Endothelial cell of umbilical vein (primary cell): ENCODE data around the gene DNAI2. TPM values are rescaled to one million over a fixed set of nuclear protein-coding genes. Genes with fewer than 3 reads are reported as not detected.

Source experiments
- BruUV-seq: library from RNA; stranded (reverse); fragments of 400-500 nt; replicated peaks from 2 replicates; lab custom pipeline; 2021; lab: Mats Ljungman, UMichigan
- CTCF ChIA-PET: fragments of 300-600, 350-600 bp; sonication (Branson Sonifier 250); formaldehyde crosslinking; loops from one replicate; lab custom pipeline; 2021; ENCODE audit warnings: antibody characterized with exemption, inconsistent platforms; lab: Charles Lee
- POLR2A ChIA-PET: fragments of 300-600, 350-600 bp; sonication (Branson Sonifier 250); formaldehyde crosslinking; loops from one replicate; lab custom pipeline; 2021; ENCODE audit warnings: antibody characterized with exemption, inconsistent platforms; lab: Charles Lee
- DNase-seq: peaks from one replicate; pipeline ENCODE4 v3.0.0-alpha.2; 2011; ENCODE audit warnings: low read depth, low spot score
- FAIRE-seq: peaks from 2 replicates; lab custom pipeline; 2011; peaks lifted over from hg19 to GRCh38; lab: Jason Lieb, UNC
- H2AFZ ChIP-seq: 2 replicates; pipeline ENCODE4 v1.6.0; 2012; ENCODE audit warnings: low read depth, low read length, control low read depth, inconsistent platforms
- H3K27ac ChIP-seq: 2 replicates; pipeline ENCODE4 v1.5.1; 2011; ENCODE audit warnings: low read depth, mild to moderate bottlenecking, control low read depth, low read length, moderate library complexity; ENCODE audit not compliant: insufficient read depth
- H3K27me3 ChIP-seq, 2 experiments: 2 replicates each; pipeline versions ENCODE4 v1.6.0 to v1.6.1; 2011; ENCODE audit warnings: low read length in 2 of 2, mixed read lengths in 1 of 2; ENCODE audit not compliant: control insufficient read depth in 2 of 2, insufficient read depth in 2 of 2
- H3K36me3 ChIP-seq, 2 experiments: 2 replicates in 1 of 2; 3 replicates in 1 of 2; pipeline ENCODE4 v1.5.1; 2011; ENCODE audit warnings: low read length in 2 of 2, mild to moderate bottlenecking in 1 of 2, moderate library complexity in 1 of 2; ENCODE audit not compliant: control insufficient read depth in 2 of 2, insufficient read depth in 2 of 2; ENCODE audit errors: extremely low read depth in 1 of 2
- H3K4me1 ChIP-seq: 3 replicates; pipeline ENCODE4 v1.5.1; 2011; ENCODE audit warnings: mild to moderate bottlenecking, low read length; ENCODE audit not compliant: control insufficient read depth, insufficient read depth; ENCODE audit errors: extremely low read depth
- H3K4me2 ChIP-seq: 2 replicates; pipeline ENCODE4 v1.6.1; 2011; ENCODE audit warnings: low read length, control low read depth, mixed read lengths; ENCODE audit not compliant: insufficient read depth
- H3K4me3 ChIP-seq, 3 experiments: fragments of 200-600 bp in 1 of 3; sonication (generic), shearing (Covaris generic) in 1 of 3; replicated peaks in 1 of 3; 2 replicates each; pipeline ENCODE4 v1.5.1; 2011 to 2016; ENCODE audit warnings: control low read depth in 3 of 3, low read length in 3 of 3, mild to moderate bottlenecking in 2 of 3, inconsistent platforms in 1 of 3, low read depth in 1 of 3, moderate library complexity in 1 of 3; ENCODE audit not compliant: insufficient read depth in 1 of 3
- H3K79me2 ChIP-seq: 2 replicates; pipeline ENCODE4 v1.6.0; 2012; ENCODE audit warnings: low read length, inconsistent platforms; ENCODE audit not compliant: control insufficient read depth, insufficient read depth
- H3K9ac ChIP-seq: replicated peaks from 2 replicates; pipeline ENCODE3; 2011; ENCODE audit warnings: low read length, control low read depth; ENCODE audit not compliant: insufficient read depth; ENCODE audit errors: extremely low read depth
- H3K9me1 ChIP-seq: replicated peaks from 3 replicates; pipeline ENCODE4 v1.6.0; 2011; ENCODE audit warnings: mild to moderate bottlenecking, low read length; ENCODE audit not compliant: control insufficient read depth, insufficient read depth; ENCODE audit errors: extremely low read depth
- H3K9me3 ChIP-seq: replicated peaks from 2 replicates; pipeline ENCODE4 v1.5.1; 2012; ENCODE audit warnings: low read length, inconsistent platforms; ENCODE audit not compliant: control insufficient read depth, insufficient read depth
- H4K20me1 ChIP-seq: replicated peaks from 2 replicates; pipeline ENCODE3; 2011; ENCODE audit warnings: mild to moderate bottlenecking, low read length; ENCODE audit not compliant: control insufficient read depth, insufficient read depth; ENCODE audit errors: extremely low read depth
- CTCF ChIP-seq, 2 donors: IDR thresholded peaks; 1 replicate in 1 of 2; 2 replicates in 1 of 2; pipeline ENCODE4 v1.5.1; 2011; ENCODE audit warnings: low read length in 2 of 2, mild to moderate bottlenecking in 2 of 2, moderate library complexity in 2 of 2, control low read depth in 1 of 2, inconsistent platforms in 1 of 2, low read depth in 1 of 2; ENCODE audit not compliant: insufficient read depth in 1 of 2; ENCODE audit errors: extremely low read depth in 1 of 2
- EZH2 ChIP-seq: IDR thresholded peaks from 2 replicates; pipeline ENCODE4 v1.6.1; 2012; ENCODE audit warnings: borderline replicate concordance, low read depth, mild to moderate bottlenecking, moderate library complexity, low read length, inconsistent platforms; ENCODE audit not compliant: severe bottlenecking
- FOS ChIP-seq: IDR thresholded peaks from 2 replicates; pipeline ENCODE4 v1.6.1; 2011; ENCODE audit warnings: mild to moderate bottlenecking, low read length, moderate library complexity, borderline replicate concordance; ENCODE audit not compliant: insufficient read depth
- GATA2 ChIP-seq: IDR thresholded peaks from 2 replicates; pipeline ENCODE4 v1.7.0; 2011; ENCODE audit warnings: low read depth, mild to moderate bottlenecking, moderate library complexity, mixed read lengths, low read length; ENCODE audit not compliant: insufficient read length, insufficient read depth
- JUN ChIP-seq: IDR thresholded peaks from 2 replicates; pipeline ENCODE4 v1.6.1; 2011; ENCODE audit warnings: borderline replicate concordance, low read depth; ENCODE audit not compliant: insufficient read length, insufficient read depth
- MAX ChIP-seq: IDR thresholded peaks from 2 replicates; pipeline ENCODE4 v1.6.1; 2011; ENCODE audit not compliant: insufficient read depth, insufficient read length
- MYC ChIP-seq: IDR thresholded peaks from one replicate; pipeline ENCODE4 v1.6.1; 2011; ENCODE audit warnings: mild to moderate bottlenecking, low read depth, low read length
- POLR2A ChIP-seq: IDR thresholded peaks from 2 replicates; pipeline ENCODE4 v1.6.1; 2012; ENCODE audit warnings: low read depth, mild to moderate bottlenecking, control low read depth, low read length
- POLR2AphosphoS5 ChIP-seq: IDR thresholded peaks from 2 replicates; pipeline ENCODE4 v1.6.1; 2012; ENCODE audit warnings: low read depth, mild to moderate bottlenecking, control low read depth, low read length, moderate library complexity; ENCODE audit not compliant: insufficient read depth
- dilution Hi-C: fragments of 300-500 bp; cut with MboI; formaldehyde crosslinking; loops from one replicate; pipeline ENCODE4 v1.15.0; 2019; ENCODE audit warnings: low sequenced_read_pairs; ENCODE audit not compliant: extremely low pct_ligation_motif_present
- intact Hi-C: fragments of 100-400 bp; cut with micrococcal nuclease; formaldehyde crosslinking; loops from one replicate; pipeline ENCODE4 v1.10.0; 2022
- polyA plus RNA-seq, 4 experiments: library from polyadenylated mRNA; depleted of rRNA in 3 of 4; stranded (reverse) in 3 of 4; unstranded in 1 of 4; fragments of >200 nt; gene quantifications; 2 replicates each; pipeline versions ENCODE4 v1.2.1 to v1.2.3, GENCODE V29; 2011 to 2012; ENCODE audit warnings: missing spikeins in 1 of 4
- total RNA-seq: library from RNA; stranded (reverse); gene quantifications from 2 replicates; pipeline ENCODE4 v1.2.3, GENCODE V29; 2021

The DNAI2 gene
- total and polyA plus RNA-seq, 2 donors (not counting 3 experiments of a cell fraction or from before 2014, with no cell fraction given) = not detected

GRCh38 chr17:74235040-74235581 is 38.9 kb upstream of the DNAI2 start:
- Histone ChIP-seq H3K4me3 (no peak overlapping the region), H3K27ac (no peak overlapping the region), H3K4me2 (no peak overlapping the region), H4K20me1 (no peaks in the 10 kb centered on the region), H3K27me3 (no peaks in the 10 kb centered on the region), H3K9ac (no peak overlapping the region), H3K36me3 (no peaks in the 10 kb centered on the region), H3K9me3 (no peaks in the 10 kb centered on the region), H3K4me1 (no peaks in the 10 kb centered on the region), H3K9me1 (no peaks in the 10 kb centered on the region), H2AFZ (no peak overlapping the region), H3K79me2 (no peaks in the 10 kb centered on the region)
- DNase-seq (no peak), FAIRE-seq (no peak)
- intact Hi-C loops = no loop called here
- ChIA-PET CTCF (no interaction called here), POLR2A (no interaction called here)
- dilution Hi-C loops = no loop called here
- no TSS peak for BruUV-seq
- TF ChIP-seq GATA2 = no peak
- TF ChIP-seq POLR2A = no peak
- TF ChIP-seq JUN = no peak
- TF ChIP-seq POLR2AphosphoS5 = no peak
- TF ChIP-seq EZH2 = no peak
- no peak for TF ChIP-seq MAX
- no peak for TF ChIP-seq FOS
- TF ChIP-seq CTCF (IDR thresholded peaks at IDR 0.05; ENCODE audit: extremely low read depth in 1 of 2, insufficient read depth in 1 of 2, low read depth in 1 of 2, low read length in 2 of 2) = no peak
- TF ChIP-seq MYC = no peak
